Activated CD4-positive, alpha-beta T cell treated with anti-CD3 and anti-CD28 coated beads, Interleukin-2, amount 50 U/mL, for 16 hours (primary cell): ENCODE results near the gene YIPF4.
"Not testable (repeated sequence)": the region's sequence is repeated elsewhere in the genome, so short reads cannot be mapped to it uniquely, and the experiment has no call there.

Experiments
- DNase-seq: peaks from one replicate; pipeline ENCODE4 v3.0.0-alpha.2; 2020

YIPF4 gene

DNA sequence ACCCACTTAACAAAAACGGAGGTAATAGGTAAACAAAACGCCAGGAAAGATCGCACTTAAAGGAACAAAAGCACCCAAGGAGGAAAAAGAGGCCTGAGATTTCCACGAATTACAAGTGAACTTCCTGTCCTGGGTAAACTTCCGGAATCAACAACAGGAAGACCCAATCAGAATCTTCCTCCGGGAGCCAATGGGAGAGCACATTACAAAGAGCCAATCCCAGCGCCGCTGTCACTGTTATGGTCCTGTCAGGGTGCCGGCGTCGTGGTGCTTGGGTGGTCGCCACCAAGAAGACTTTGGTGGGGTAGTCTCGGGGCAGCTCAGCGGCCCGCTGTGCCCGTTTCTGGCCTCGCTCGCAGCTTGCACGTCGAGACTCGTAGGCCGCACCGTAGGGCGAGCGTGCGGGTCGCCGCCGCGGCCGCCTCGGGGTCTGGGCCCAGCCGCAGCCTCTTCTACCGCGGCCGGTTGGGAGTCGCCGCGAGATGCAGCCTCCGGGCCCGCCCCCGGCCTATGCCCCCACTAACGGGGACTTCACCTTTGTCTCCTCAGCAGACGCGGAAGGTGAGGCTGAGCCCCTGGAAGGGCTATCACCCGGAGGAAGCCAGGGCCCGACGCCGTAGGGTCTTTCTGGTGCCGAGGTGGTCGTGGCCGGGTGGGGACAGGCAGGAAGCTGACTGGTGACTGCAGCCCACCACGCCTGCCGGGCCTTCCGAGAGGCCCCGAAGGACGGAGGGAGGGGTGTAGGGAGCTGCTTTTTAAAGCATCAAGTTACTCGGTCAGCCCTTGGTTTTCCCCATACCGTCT is at the start of gene YIPF4:
TSS of gene YIPF4 (plus strand) at position 231 of the 804 bp plus-strand sequence. CDS start at position 483, 252 bp downstream.
- DNase-seq = peak; percentile 94

DNA sequence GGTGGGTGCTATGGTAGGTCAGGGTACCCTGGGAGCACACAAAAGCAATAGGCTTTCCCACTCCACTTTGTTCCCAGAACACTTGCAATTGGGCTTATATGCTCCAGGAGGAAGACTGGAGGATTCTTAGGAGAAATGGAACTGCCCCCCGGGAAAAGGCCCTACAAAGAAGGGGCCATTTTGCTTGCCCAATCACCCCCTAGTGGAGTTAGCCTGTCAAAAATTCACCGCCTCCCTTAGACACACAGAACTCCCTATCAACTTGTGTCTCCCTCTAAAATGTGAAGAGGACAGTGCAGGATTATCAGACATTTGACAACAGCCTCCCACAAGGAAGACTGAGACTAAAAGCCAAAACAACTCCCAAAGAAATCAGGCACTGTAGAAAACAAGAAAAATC is 49.5 kb upstream of the YIPF4 start:
- no peak for DNase-seq

DNA sequence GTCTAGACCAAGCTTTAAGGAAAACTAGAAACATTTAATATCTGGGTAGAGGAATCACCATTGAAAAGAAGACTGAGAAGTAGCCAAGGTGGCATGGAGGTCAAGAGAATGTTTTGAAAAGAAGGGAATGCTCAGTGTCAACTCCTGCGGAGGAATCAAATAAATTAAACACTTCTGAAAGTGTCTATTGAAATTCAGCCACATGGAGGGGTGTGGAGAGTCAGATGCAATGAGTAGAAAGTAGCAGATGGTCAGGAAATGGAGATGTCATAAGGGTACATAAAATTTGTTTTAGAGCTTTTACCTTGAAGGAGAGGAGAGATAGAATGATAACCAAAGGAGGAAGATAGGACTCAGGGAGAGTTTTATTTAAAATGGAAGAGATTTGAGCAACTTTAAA is 48.1 kb upstream of the YIPF4 start:
- DNase-seq = no peak

DNA sequence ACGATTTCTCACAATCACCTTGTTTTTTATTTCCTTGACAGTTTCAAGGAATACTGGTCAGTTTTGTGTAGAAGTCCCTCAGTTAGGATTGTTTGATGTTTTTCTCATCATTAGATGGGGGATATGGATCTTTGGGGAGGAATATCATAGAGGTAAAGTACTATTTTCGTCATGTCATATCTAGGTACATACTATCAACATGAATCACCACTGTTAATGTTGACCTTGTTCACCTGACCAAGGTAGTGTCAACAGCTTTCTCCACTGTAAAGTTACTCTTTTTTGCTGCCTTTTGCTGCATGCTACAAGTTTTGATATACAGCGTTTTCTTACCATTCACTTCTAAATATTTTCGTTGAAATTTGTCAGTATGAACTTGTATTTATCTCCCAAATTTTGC is 45.7 kb upstream of the YIPF4 start:
- no peak for DNase-seq

DNA sequence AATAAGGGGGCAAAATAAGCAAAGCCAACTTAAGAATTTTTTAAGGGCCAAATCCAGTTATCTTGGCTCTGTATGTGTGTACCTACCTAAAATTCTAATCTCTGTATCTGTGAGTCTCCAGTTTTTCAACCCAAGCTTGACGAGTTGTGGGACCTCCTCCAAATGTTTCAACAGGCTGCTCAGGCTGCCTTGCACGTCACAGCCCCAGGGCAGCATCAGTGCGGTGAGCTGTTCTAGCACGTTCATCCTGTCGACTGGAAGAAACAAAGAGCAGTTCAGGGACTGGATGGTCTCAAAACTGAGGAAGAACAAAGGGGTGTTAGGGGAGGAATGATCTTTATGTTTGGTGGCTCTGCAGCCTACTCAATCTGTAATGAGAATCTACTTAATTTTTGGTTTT is 42.4 kb upstream of the YIPF4 start:
- DNase-seq = no peak

DNA sequence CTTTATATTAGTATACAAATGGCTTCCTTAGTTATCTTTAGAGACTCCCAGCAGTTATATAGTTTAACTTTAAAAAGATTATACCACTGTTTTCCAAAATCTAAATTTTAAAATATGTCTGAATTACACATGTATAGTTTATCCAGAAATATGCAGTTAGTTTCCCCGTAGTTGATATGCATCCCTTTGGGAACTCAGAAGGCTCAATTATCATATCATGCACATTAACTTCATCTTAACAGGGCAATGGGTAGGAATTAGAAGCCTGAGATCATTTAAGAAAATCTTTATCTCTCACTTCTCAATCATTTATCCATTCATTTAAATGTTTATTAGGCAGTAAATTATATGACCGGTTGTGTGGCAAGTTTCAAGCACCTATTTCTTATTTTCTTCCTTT is 40.2 kb upstream of the YIPF4 start:
- DNase-seq = no peak

DNA sequence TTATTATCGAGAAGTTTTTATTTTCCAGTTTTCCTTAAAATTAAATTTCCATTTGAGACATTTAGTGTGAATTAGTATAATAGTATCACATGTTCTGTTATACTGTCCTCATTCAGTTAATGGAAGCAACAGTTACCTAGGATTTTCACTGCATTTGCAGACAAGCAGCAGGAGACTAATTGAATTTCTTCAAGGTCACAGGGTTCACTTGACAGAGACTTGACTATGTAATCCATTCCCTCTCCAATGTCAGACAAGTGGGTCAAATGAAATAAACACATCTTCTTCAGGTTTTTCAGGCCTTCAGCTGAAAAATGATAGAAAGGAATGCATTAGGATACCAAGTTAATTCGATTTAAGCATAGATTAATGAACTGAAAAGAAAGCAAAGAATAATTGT is 39.7 kb upstream of the YIPF4 start:
- DNase-seq = no peak

DNA sequence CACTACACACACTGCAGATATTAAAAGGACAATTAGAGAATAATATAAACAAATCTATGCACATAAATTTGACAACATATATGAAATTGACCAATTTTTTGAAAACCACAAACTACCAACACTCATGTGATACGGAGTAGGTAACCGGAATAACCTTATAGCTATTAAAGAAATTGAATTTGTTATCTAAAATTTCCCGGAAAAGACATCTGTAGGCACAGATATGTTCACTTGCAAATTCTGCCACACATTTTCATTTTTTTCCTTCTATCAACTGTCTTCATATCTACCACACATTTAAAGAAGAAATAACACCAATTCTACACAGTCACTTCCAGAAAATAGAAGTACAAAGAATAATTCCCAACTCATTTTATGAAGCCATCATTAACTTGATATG is 35.4 kb upstream of the YIPF4 start:
- DNase-seq = no peak

DNA sequence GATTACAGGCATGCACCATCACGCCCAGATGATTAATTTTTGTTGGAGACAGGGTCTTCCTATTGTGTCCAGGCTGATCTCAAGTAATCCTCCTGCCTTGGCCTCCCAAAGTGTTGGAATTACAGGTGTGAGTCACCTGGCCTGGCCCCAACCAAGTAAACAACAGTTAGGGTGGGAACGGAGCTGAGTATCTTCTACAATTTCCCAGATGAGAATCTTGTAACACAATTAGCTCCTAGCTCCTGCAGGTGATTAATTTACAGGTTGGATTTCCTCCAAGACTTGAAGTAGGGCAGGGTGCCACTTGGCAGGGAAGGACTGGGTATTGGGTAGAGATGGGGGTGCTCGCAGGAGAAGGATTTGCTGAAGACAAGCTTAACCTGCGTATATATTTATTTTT is 30.8 kb upstream of the YIPF4 start:
- no peak for DNase-seq

DNA sequence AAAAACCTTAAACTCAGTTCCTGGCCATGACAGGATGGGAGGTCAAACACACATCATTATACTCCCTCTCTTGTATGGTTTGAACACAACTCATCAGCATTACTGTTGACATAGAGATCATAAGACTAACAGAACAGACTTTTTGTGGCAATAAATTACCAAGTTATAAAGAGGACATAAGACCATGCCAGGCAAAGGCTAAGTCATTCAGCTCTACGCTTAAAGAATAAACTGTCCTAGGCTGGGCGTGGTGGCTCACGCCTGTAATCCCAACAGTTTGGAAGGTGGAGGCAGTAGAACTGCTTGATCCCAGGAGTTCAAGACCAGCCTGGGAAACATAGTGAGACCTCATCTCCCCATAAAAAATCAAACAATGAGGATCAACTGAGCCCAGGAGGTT is 29.4 kb upstream of the YIPF4 start:
- DNase-seq = no peak

DNA sequence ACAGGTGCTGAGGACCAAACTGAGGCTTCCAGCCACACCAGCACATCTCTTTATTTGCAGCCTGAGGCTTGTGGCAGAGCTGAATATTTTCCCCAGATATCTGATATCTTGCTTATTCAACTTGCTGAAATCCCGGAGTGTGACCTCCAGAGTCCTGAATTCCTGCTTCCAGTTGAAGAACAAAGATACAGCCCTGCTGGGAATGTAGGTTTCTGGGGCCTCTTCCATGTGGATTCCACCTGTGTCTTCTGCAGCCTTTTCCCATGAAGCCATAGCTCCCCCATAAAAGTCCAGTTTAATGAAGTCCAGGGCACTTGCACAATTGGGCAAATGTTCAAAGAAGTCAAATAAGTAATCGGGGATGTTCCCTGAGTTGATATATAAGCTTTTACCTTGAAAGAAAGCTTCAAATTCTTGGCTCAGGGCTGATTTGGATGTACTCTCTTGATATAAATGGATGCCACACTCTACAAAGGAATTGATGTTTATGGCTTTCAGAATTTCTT is 27.9 kb upstream of the YIPF4 start:
- DNase-seq = no peak

DNA sequence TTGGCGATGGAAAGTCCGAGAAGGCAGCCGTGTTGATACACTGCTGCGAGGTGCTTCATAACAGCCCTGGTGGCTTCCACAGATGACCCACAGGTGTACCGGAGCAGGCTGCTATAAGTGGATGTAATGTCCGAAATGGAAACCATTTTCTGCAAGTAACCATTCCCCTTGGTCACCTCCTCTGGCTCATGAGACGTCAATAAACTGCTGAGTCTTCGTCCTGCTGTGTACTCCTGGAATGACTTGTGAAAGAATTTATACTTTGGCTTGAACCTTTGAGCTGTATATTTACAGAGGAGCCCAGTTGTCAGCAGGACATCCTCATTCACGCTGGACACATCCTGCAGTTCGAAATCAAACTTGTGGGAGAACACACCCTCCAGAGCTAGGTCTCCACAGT is 27.4 kb upstream of the YIPF4 start:
- no peak for DNase-seq

DNA sequence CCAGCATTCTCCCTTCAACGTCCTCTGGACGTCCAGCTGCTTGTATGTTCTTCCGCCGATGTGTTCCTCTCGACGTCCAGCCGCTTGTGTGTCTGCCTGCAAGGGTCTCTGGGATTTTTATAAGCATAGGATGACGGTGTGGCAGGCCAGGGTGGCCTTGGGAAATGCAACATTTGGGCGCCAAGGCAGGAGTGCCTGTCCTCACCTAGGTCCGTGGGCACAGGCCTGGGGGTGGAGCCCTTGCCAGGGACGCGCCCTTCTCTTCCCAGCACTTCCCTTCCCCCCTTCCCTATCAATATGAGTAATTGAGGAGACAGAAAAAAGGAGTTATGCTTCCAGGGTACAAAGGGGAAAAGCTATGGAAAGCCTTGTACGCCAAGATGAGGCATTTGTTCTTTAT is 19.5 kb upstream of the YIPF4 start:
- no peak for DNase-seq

DNA sequence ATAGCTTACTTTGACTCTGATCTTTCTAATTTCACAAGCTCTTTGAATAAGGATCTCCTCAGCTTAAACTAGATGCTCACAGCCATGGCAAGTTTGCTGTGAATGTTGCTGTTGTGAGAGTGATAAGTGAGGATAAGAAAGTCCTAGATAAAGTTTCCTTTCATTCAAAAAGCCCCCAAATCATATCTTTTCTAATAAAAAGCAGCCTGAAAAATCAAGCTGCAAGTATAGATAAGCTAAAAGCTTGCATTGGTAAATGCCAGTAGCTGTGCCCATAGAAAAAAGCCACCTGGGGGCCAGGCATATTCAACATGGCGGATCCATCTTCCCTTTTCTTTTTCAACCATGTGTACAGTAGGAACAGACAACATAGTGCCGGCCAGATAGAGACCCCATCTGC is 17.3 kb upstream of the YIPF4 start:
- DNase-seq = no peak

DNA sequence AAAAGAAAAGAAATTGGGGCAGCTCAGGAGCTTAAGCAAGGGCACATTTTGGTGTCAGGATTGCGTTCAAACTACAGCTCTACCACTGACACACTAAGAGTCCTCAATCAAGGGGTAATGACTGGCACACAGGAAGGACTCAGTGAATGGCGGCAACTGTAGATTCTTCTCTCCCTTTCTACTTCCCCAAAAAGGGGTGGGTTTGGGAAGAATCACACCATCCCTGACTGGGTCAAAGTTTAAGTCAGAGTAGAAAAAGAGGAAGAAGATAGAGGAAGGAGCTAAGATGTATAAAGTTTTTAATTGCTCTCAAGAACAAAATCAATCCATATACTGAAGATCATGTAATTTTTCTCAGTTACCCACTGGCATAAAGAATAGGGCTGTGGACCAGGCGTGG is 15.6 kb upstream of the YIPF4 start:
- DNase-seq = no peak

DNA sequence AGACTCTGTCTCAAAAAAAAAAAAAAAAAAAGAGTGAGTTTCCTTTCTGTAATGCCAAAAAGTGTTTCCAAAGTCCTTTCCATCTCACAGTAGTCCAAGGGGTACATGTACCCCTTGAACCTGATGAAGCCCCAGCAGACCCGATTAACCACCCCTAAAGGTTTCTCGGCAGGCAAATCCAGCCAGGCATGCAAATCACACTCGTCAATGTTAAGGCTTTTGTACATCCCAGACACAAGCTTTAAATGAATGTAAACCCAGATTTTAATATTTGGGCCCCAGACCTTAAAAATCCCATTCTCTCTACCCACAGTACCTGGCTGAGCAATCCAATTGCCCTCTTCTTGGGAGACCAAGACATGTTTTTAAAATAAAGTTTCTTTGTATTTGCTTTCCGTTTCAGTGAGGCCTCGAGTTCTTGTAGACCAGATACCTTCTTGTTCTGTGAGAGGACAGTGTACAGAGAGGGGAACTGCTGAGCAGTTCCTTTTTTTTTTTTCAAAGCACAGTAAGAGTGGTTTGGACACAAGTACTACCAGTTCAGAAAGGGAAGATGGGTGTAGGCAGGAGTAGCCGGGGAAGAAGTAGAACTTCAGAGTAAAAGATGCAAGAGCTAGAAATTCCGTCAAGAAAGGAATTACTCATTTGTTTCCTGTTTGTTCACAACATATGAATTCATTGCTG is 13.1 kb upstream of the YIPF4 start, which contains the start of gene NLRC4:
TSS of gene NLRC4 (minus strand) at position 465 of the 684 bp plus-strand sequence. CDS start 8,111 bp downstream, outside the sequence.
- peak; percentile 39 for DNase-seq

DNA sequence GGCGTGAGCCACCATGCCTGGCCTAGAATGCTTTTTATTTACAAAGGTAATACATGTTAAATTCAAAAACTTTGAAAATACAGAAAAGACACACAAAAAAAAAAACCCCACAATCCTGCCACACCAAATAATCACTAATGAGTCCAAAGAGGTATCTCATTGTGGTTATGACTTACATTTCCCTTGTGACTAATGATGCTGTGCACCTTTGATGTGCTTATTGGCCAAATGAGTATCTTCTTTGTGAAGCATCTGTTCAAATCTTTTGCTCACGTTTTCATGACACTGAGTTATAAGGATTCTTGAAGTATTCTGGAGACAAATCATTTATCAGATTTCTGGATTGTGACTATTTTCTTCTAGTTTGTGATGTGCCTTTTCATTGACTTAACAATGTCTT is 6.6 kb upstream of the YIPF4 start:
- no peak for DNase-seq

DNA sequence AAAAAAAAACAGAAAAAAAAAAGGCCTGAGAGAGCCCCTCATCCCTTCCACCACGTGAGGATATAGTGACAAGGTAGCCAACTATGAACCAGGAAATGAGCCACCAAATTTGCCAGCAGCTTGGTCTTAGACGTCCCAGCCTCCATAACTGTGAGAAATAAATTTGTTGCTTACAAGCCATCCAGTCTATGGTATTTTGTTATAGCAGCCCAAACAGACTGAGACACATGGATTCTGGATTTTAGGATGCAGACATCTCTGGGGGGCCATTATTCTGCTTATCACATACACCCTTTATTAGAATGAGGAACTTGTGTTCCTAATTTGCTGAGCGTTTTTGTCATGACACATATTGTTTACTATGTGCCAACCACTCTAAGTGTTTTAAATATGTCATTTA is 5.4 kb upstream of the YIPF4 start:
- DNase-seq = no peak

DNA sequence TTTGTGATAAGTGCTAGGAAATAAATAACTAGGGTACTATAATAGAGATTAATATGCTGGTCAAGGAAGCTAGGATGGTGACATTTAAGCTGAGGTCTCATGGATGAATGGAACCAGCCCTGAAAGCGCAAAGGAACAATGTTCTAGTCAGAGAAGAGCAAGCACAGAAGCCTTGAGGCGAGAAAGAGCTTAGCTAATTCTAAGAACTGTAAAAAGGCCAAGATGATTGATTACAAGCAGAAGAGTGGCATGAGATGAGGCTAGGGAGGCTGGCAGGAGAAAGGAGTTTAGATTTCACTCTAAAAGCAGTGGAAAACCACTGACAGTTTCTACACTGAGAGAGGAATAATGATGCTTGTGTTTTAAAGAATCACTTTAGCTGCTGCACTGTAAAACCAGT is 3.4 kb upstream of the YIPF4 start:
- no peak for DNase-seq

DNA sequence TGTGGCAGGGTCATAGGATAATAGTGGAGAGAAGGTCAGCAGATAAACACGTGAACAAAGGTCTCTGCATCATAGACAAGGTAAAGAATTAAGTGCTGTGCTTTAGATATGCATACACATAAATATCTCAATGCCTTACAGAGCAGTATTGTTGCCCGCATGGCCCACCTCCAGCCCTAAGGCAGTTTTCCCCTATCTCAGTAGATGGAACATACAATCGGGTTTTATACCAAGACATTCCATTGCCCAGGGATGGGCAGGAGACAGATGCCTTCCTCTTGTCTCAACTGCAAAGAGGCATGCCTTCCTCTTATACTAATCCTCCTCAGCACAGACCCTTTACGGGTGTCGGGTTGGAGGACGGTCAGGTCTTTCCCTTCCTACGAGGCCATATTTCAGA is 1.9 kb upstream of the YIPF4 start:
- not testable (repeated sequence) for DNase-seq

DNA sequence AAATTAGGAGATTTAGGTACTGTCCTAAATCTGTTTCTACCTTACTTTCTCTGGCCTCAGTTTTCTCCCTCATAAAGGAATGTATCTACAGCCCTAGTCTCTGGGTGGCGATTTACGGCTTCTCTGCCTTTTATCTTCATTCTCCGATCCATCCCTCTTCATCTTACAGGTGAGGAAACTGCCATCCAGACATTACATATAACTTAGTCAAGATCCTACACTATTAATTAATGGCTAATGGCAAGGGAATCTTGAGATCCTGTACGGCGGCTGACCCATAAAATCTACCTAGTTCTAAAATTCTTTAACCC is 386 bp upstream of the YIPF4 start:
- DNase-seq = no peak

DNA sequence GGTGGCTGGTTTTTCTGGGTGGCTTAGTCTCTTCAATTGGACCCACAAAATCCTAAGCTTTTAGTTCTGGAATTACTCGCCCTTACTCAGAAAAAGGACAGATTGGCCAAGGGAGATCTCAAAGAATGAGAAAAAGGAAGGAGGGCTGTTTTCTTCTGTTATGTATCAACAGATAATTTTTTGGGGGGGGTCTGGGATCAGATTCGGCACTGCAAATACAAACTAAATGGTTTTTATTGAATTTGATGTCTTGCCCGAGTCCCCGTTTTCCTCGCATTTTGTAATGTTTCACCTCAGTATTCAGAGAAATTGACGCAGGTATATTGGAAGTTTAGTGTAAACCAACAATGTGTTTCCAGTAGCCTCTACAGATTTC is 762 bp downstream of the YIPF4 start:
- no peak for DNase-seq

DNA sequence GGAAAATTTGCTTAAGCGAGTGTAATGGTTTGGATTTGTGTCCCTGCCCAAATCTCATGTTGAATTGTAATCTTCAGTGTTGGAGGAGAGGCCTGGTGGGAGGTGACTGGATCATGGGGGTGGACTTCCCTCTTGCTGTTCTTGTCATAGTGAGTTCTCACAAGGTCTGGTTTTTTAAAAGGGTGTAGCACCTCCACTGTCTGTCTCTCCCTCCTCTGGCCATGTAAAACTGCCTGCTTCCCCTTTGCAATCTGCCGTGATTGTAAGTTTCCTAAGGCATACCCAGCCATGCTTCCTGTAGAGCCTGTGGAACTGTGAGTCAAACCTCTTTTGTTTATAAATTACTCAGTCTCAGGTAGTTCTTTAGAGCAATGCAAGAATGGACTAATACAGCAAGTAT is 6.6 kb downstream of the YIPF4 start:
- DNase-seq = peak; percentile 5

DNA sequence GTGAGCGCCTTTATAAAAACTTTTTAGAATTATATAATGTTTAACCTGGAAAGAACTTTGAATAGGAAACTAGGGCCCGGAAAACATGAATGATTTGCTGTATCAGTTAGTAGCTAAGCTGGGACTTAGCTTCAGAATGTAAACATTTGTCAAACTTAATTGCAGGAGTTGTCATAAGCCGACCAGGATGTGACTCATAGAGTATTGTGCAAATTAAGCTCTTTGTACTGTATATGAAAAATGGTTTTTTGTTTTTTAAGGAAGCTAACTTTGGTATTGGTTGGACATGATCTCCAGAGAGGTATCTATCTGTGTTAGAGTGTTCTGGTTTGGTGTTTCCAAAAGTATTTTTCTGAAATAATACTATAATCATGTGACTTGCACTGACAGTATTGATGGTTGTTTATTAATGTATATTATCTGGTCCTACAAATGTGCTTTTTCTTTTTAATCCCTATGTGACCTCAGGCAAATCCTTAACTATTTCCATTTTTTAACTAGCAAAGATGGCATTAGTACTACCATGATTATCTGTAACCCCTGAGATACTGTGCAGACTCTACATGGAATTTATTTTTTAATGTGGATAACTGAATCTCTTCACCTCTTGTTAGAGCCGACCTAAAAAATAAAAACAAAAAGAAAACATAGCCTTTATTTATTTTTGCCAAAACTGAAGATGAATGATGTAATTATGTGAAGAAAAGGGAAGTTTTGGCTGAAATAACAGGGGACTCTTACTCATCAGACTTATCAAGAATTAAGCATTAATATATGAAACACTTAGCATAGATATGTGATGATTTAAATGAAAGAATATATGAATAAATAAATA is 11.7 kb downstream of the YIPF4 start:
- peak; percentile 11 for DNase-seq
